SU-DHL-6 (cell line): ENCODE measurements around the gene RABEP1.

Experiments
- CTCF ChIP-seq: fragments of 200-600 bp; sonication (generic); IDR thresholded peaks from one replicate; pipeline ENCODE4 v1.5.1; 2017; ENCODE audit warnings: antibody characterized with exemption, mild to moderate bottlenecking, low read length, moderate library complexity; ENCODE audit not compliant: insufficient read depth, poor library complexity, severe bottlenecking
- EZH2phosphoT487 ChIP-seq: fragments of 200-600 bp; sonication (generic), shearing (Covaris generic); conservative IDR thresholded peaks from 2 replicates; pipeline ENCODE4 v1.6.1; 2018; ENCODE audit warnings: mild to moderate bottlenecking, antibody characterized with exemption, low read length, moderate library complexity, mixed read lengths

- TF ChIP-seq EZH2phosphoT487 (no peak), CTCF (no peak)
Measured at GRCh38 chr17:5254903-5255521, 27.1 kb upstream of the RABEP1 start.
